Caco-2 (cell line): ENCODE data around the gene OR2J2. TPM values are rescaled to one million over a fixed set of nuclear protein-coding genes. Genes with fewer than 3 reads are reported as not detected.
"Not testable (repeated sequence)": the region's sequence is repeated elsewhere in the genome, so short reads cannot be mapped to it uniquely, and the experiment has no call there.

Experiments
- BruUV-seq: library from RNA; stranded (reverse); fragments of 400-500 nt; replicated peaks from 2 replicates; lab custom pipeline; 2021; lab: Mats Ljungman, UMichigan
- CTCF ChIA-PET: fragments of 300-600 bp; sonication (Branson Sonifier 250); formaldehyde crosslinking; loops from one replicate; lab custom pipeline; 2022; ENCODE audit warnings: antibody characterized with exemption; lab: Charles Lee
- POLR2A ChIA-PET: fragments of 300-600 bp; sonication (Branson Sonifier 250); formaldehyde crosslinking; loops from one replicate; lab custom pipeline; 2022; ENCODE audit warnings: antibody characterized with exemption; lab: Charles Lee
- DNase-seq, 2 experiments: peaks; one replicate each; pipeline versions ENCODE4 v3.0.0 to v3.0.0-alpha.2; 2020 to 2022
- H3K27me3 ChIP-seq: replicated peaks from 2 replicates; pipeline ENCODE4 v1.6.0; 2011; ENCODE audit warnings: low read length; ENCODE audit not compliant: control insufficient read depth, insufficient read depth
- H3K36me3 ChIP-seq: 2 replicates; pipeline ENCODE4 v1.5.1; 2011; ENCODE audit warnings: low read length; ENCODE audit not compliant: control insufficient read depth, insufficient read depth
- H3K4me1 ChIP-seq: fragments of 250-450 bp; sonication (Bioruptor Pico); 2 replicates; pipeline ENCODE4 v1.5.1; 2020; ENCODE audit warnings: mild to moderate bottlenecking
- H3K4me3 ChIP-seq: 2 replicates; pipeline ENCODE4 v1.5.1; 2011; ENCODE audit warnings: low read depth, mild to moderate bottlenecking, control low read depth, low read length
- H3K9me3 ChIP-seq: fragments of 250-450 bp; sonication (Bioruptor Pico); 2 replicates; pipeline ENCODE4 v1.5.1; 2020; ENCODE audit warnings: mild to moderate bottlenecking, moderate library complexity
- H3K27ac Mint-ChIP-seq: one replicate; pipeline ENCODE4 v1.8.0; 2022; ENCODE audit warnings: mixed read lengths; ENCODE audit not compliant: unreplicated experiment
- H3K27me3 Mint-ChIP-seq: one replicate; pipeline ENCODE4 v1.8.0; 2022; ENCODE audit warnings: mixed read lengths; ENCODE audit not compliant: insufficient read depth, unreplicated experiment
- H3K36me3 Mint-ChIP-seq: one replicate; pipeline ENCODE4 v1.8.0; 2022; ENCODE audit warnings: mild to moderate bottlenecking, mixed read lengths; ENCODE audit not compliant: insufficient read depth, unreplicated experiment
- H3K4me1 Mint-ChIP-seq: one replicate; pipeline ENCODE4 v1.8.0; 2022; ENCODE audit warnings: low read depth, mixed read lengths; ENCODE audit not compliant: unreplicated experiment
- H3K4me3 Mint-ChIP-seq: one replicate; pipeline ENCODE4 v1.8.0; 2022; ENCODE audit warnings: mild to moderate bottlenecking, moderate library complexity, mixed read lengths; ENCODE audit not compliant: unreplicated experiment
- H3K9me3 Mint-ChIP-seq: one replicate; pipeline ENCODE4 v1.8.0; 2022; ENCODE audit warnings: mixed read lengths; ENCODE audit not compliant: unreplicated experiment
- CTCF ChIP-seq, 2 experiments: fragments of 200-600 bp in 1 of 2; IDR thresholded peaks; 1 replicate in 1 of 2; 2 replicates in 1 of 2; pipeline versions ENCODE4 v1.5.1 to v1.8.0; 2011 to 2022; ENCODE audit warnings: antibody characterized with exemption in 1 of 2, control low read depth in 1 of 2, inconsistent platforms in 1 of 2, low read depth in 1 of 2, low read length in 1 of 2, mild to moderate bottlenecking in 1 of 2, moderate library complexity in 1 of 2; ENCODE audit not compliant: insufficient read depth in 1 of 2, severe bottlenecking in 1 of 2, unreplicated experiment in 1 of 2
- intact Hi-C: fragments of 100-400 bp; cut with micrococcal nuclease; formaldehyde crosslinking; loops from one replicate; pipeline ENCODE4 v1.10.0; 2022; ENCODE audit not compliant: unreplicated experiment
- total RNA-seq: library from RNA; stranded (reverse); gene quantifications from 2 replicates; pipeline ENCODE4 v1.2.3, GENCODE V29; 2022

OR2J2 gene
- total RNA-seq, 1 experiment from 2014 or later, result not detected

GRCh38 chr6:29153083-29153482, 17.6 kb upstream of the OR2J2 start:
- Histone ChIP-seq H3K27me3 (no peaks in the 10 kb centered on the region), H3K4me3 (no peak overlapping the region), H3K36me3 (no peaks in the 10 kb centered on the region), H3K9me3 (no peaks in the 10 kb centered on the region), H3K4me1 (no peaks in the 10 kb centered on the region)
- DNase-seq, result no peak
- intact Hi-C loops, result no loop called here
- ChIA-PET CTCF (no interaction called here), POLR2A (no interaction called here)
- Mint-ChIP-seq H3K36me3 (no peaks in the 10 kb centered on the region), H3K4me3 (no peak overlapping the region), H3K27ac (no peak overlapping the region), H3K27me3 (no peaks in the 10 kb centered on the region), H3K9me3 (peaks cover 14% of the 10 kb centered on the region), H3K4me1 (peaks cover 7% of the 10 kb centered on the region)
- TF ChIP-seq CTCF (IDR thresholded peaks at IDR 0.05; ENCODE audit: insufficient read depth in 1 of 2, low read depth in 1 of 2, low read length in 1 of 2, severe bottlenecking in 1 of 2, unreplicated experiment in 1 of 2), result no peak
- no TSS peak for BruUV-seq

GRCh38 chr6:29155182-29155581, 15.5 kb upstream of the OR2J2 start:
- intact Hi-C loops, POLR2A ChIA-PET: not testable (repeated sequence)

GRCh38 chr6:29159922-29160321, 10.8 kb upstream of the OR2J2 start:
- H3K4me1 ChIP-seq, H3K9me3 ChIP-seq, H3K36me3 Mint-ChIP-seq, H3K27ac Mint-ChIP-seq, CTCF ChIA-PET, intact Hi-C loops, H3K27me3 ChIP-seq, H3K4me1 Mint-ChIP-seq, H3K4me3 ChIP-seq, H3K9me3 Mint-ChIP-seq, H3K27me3 Mint-ChIP-seq, POLR2A ChIA-PET, H3K36me3 ChIP-seq, BruUV-seq, DNase-seq, H3K4me3 Mint-ChIP-seq: not testable (repeated sequence)

More at GRCh38 chr6:29155182-29155581, 15.5 kb upstream of the OR2J2 start:
- H3K27ac Mint-ChIP-seq, H3K27me3 ChIP-seq, H3K4me3 Mint-ChIP-seq, H3K4me1 ChIP-seq, H3K36me3 ChIP-seq, H3K4me3 ChIP-seq, H3K36me3 Mint-ChIP-seq, H3K4me1 Mint-ChIP-seq, CTCF ChIA-PET, DNase-seq, H3K27me3 Mint-ChIP-seq, H3K9me3 ChIP-seq, H3K9me3 Mint-ChIP-seq, BruUV-seq: not testable (repeated sequence)

DNA sequence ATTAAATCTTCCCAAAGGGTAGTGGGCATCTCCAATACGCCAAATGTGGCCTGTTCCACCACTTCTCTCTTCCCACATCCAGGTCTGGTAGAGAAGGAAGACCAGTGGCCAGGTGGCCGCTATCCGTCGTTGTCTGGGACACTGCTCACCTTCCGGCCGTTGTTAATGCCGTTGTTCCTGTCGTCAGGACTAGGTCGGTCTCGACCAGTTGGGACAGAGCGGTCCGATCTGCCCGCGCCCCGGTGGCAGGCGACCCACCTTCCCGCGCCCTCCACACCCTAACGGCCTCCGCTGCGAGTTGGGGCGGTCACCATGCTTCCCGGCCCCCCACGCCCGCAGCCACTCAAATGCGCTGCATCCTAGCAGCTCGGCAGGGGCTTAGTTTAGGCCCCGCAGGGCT, 5.1 kb upstream of the OR2J2 start:
- CTCF ChIA-PET, H3K27ac Mint-ChIP-seq, BruUV-seq, H3K4me1 Mint-ChIP-seq, intact Hi-C loops, H3K36me3 ChIP-seq, H3K27me3 ChIP-seq, H3K4me3 ChIP-seq, H3K9me3 ChIP-seq, H3K4me3 Mint-ChIP-seq, H3K27me3 Mint-ChIP-seq, DNase-seq, H3K4me1 ChIP-seq, POLR2A ChIA-PET, H3K36me3 Mint-ChIP-seq: not testable (repeated sequence)
- peaks cover 15% of the 10 kb centered on the region for H3K9me3 Mint-ChIP-seq
